HUES64 (cell line): Measurements from ENCODE around the gene SPNS1.

Source experiments
- H3K27ac ChIP-seq: 2 replicates; pipeline ENCODE4 v1.7.0; 2013; ENCODE audit warnings: low read depth, low read length, inconsistent platforms
- H3K27me3 ChIP-seq: 2 replicates; pipeline ENCODE4 v1.6.1; 2013; ENCODE audit warnings: mild to moderate bottlenecking, low read length; ENCODE audit not compliant: insufficient read depth
- H3K36me3 ChIP-seq: 2 replicates; pipeline ENCODE4 v1.6.1; 2013; ENCODE audit warnings: mild to moderate bottlenecking, low read length; ENCODE audit not compliant: insufficient read depth
- H3K4me1 ChIP-seq: 2 replicates; pipeline ENCODE4 v1.6.1; 2013; ENCODE audit warnings: mild to moderate bottlenecking, low read length, moderate library complexity; ENCODE audit not compliant: insufficient read depth
- H3K4me3 ChIP-seq: 2 replicates; pipeline ENCODE4 v1.5.1; 2013; ENCODE audit warnings: mild to moderate bottlenecking, low read length, moderate library complexity
- H3K9ac ChIP-seq: 2 replicates; pipeline ENCODE4 v1.6.1; 2013; ENCODE audit warnings: mild to moderate bottlenecking, low read depth, low read length
- H3K9me3 ChIP-seq: 2 replicates; pipeline ENCODE4 v1.6.1; 2013; ENCODE audit warnings: low read depth, low read length; ENCODE audit not compliant: insufficient read depth
- WGBS: fragments of 150-250, 120-280 bp; methylation state at CpG from one replicate; pipeline ENCODE4 v1.1.7; 2013; ENCODE audit warnings: missing lambda C conversion rate; 5-methylcytosine and 5-hydroxymethylcytosine counted together

The SPNS1 gene

GRCh38 chr16:28982949-28983348 lies 8.4 kb downstream of the SPNS1 start:
- H3K9ac ChIP-seq = no peak overlapping the region
- H3K9me3 ChIP-seq = no peaks in the 10 kb centered on the region
- H3K4me3 ChIP-seq = no peak overlapping the region
- H3K27ac ChIP-seq = no peak overlapping the region
- H3K27me3 ChIP-seq = no peaks in the 10 kb centered on the region
- H3K36me3 ChIP-seq = peaks cover 29% of the 10 kb centered on the region
- no peaks in the 10 kb centered on the region for H3K4me1 ChIP-seq
- 98% methylated on average over 11 of the region's 11 CpGs for WGBS

- H3K9ac ChIP-seq = no peak overlapping the region
- H3K4me1 ChIP-seq = no peaks in the 10 kb centered on the region
- no peak overlapping the region for H3K27ac ChIP-seq
- WGBS = 96% methylated on average over 18 of the region's 18 CpGs
- H3K27me3 ChIP-seq = no peaks in the 10 kb centered on the region
- H3K36me3 ChIP-seq = peaks cover 29% of the 10 kb centered on the region
- no peak overlapping the region for H3K4me3 ChIP-seq
- H3K9me3 ChIP-seq = no peaks in the 10 kb centered on the region
Observed at GRCh38 chr16:28983644-28984043, 9.1 kb downstream of the SPNS1 start.

DNA sequence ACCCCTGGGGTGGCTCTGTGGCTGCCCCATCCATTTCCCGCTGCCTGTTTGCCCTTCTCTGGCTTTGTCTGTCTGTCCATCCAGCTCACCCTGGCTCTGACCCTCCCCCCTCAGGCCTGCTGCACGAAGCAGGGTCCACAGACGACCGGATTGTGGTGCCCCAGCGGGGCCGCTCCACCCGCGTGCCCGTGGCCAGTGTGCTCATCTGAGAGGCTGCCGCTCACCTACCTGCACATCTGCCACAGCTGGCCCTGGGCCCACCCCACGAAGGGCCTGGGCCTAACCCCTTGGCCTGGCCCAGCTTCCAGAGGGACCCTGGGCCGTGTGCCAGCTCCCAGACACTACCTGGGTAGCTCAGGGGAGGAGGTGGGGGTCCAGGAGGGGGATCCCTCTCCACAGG lies 9.5 kb downstream of the SPNS1 start:
- Histone ChIP-seq H3K4me1 (no peaks in the 10 kb centered on the region), H3K4me3 (no peak overlapping the region), H3K36me3 (peaks cover 26% of the 10 kb centered on the region), H3K9ac (no peak overlapping the region), H3K27me3 (no peaks in the 10 kb centered on the region), H3K27ac (no peak overlapping the region), H3K9me3 (no peaks in the 10 kb centered on the region)
- WGBS = 95% methylated on average over 12 of the region's 12 CpGs

- 94% methylated on average over 20 of the region's 24 CpGs for WGBS
- Histone ChIP-seq H3K36me3 (peaks cover 24% of the 10 kb centered on the region), H3K4me3 (no peak within 1 kb of the TSS), H3K27me3 (no peaks in the 10 kb centered on the region), H3K27ac (no peak within 1 kb of the TSS), H3K9me3 (no peaks in the 10 kb centered on the region), H3K9ac (no peak within 1 kb of the TSS), H3K4me1 (no peaks in the 10 kb centered on the region)
Observed at GRCh38 chr16:28984619-28985135, 10.1 kb downstream of the SPNS1 start, which contains the start of gene LAT. LAT (plus strand) TSS chr16:28985052; CDS start chr16:28985418, 366 bp downstream.

DNA sequence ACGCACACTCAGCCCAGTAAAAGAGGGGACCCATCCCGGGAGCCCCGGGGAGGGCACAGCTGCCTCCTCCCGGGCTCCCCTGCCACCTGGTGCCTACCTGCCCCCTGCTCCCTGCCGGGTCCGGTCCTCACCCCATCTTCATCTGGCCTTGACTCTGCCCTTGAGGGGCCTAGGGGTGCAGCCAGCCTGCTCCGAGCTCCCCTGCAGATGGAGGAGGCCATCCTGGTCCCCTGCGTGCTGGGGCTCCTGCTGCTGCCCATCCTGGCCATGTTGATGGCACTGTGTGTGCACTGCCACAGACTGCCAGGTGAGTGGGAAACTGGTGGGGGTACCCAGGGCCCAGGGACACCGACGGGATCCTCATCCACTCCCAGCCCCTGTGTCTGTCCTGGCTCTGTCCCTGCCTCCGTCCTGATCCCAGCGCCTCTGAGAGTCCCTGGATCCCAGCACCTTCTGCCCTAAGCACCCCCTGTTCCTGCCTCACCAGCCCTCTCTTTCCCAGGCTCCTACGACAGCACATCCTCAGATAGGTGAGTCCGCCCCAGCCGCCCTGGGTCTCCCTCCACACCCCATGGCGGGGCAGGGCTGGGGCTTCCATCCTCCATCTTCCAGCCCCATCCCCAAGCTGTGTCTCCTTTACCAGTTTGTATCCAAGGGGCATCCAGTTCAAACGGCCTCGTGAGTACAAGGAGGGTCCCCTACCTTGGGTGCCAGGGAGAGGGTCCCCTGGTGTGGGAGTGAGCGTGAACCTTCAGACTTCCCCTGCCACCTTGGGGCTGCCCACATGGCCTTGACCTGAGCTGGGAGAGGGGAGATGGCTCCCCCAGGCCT lies 10.8 kb downstream of the SPNS1 start:
- Histone ChIP-seq H3K27ac (no peak overlapping the region), H3K36me3 (peaks cover 24% of the 10 kb centered on the region), H3K4me3 (no peak overlapping the region)

DNA sequence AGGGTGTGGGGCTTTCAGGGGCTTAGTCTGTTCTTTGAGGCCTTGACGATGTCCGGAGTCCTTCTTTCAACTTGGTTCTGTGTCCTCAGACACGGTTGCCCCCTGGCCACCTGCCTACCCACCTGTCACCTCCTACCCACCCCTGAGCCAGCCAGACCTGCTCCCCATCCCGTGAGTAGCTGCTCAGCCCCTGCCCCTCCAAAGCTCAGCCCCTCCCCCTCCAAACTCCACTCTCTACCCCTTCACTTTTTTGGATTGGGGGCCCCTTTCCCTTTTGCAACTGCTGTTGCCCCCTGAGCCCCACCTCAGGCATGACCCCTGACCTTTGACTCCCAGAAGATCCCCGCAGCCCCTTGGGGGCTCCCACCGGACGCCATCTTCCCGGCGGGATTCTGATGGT lies 11.5 kb downstream of the SPNS1 start:
- H3K4me3 ChIP-seq = no peak overlapping the region
- no peaks in the 10 kb centered on the region for H3K27me3 ChIP-seq
- no peaks in the 10 kb centered on the region for H3K9me3 ChIP-seq
- no peak overlapping the region for H3K27ac ChIP-seq
- no peaks in the 10 kb centered on the region for H3K4me1 ChIP-seq
- 90% methylated on average over 7 of the region's 9 CpGs for WGBS
- H3K9ac ChIP-seq = no peak overlapping the region
- peaks cover 19% of the 10 kb centered on the region for H3K36me3 ChIP-seq

More for the DNA sequence above, 10.8 kb downstream of the SPNS1 start:
- H3K9me3 ChIP-seq = no peaks in the 10 kb centered on the region
- H3K27me3 ChIP-seq = no peaks in the 10 kb centered on the region
- WGBS = 93% methylated on average over 19 of the region's 19 CpGs
- no peaks in the 10 kb centered on the region for H3K4me1 ChIP-seq
- no peak overlapping the region for H3K9ac ChIP-seq

- Histone ChIP-seq H3K27ac (no peak overlapping the region), H3K9ac (no peak overlapping the region), H3K27me3 (no peaks in the 10 kb centered on the region), H3K36me3 (peaks cover 18% of the 10 kb centered on the region), H3K9me3 (no peaks in the 10 kb centered on the region), H3K4me1 (no peaks in the 10 kb centered on the region), H3K4me3 (no peak overlapping the region)
- WGBS = 94% methylated on average over 13 of the region's 13 CpGs
Observed at GRCh38 chr16:28986492-28986891, 11.9 kb downstream of the SPNS1 start.

DNA sequence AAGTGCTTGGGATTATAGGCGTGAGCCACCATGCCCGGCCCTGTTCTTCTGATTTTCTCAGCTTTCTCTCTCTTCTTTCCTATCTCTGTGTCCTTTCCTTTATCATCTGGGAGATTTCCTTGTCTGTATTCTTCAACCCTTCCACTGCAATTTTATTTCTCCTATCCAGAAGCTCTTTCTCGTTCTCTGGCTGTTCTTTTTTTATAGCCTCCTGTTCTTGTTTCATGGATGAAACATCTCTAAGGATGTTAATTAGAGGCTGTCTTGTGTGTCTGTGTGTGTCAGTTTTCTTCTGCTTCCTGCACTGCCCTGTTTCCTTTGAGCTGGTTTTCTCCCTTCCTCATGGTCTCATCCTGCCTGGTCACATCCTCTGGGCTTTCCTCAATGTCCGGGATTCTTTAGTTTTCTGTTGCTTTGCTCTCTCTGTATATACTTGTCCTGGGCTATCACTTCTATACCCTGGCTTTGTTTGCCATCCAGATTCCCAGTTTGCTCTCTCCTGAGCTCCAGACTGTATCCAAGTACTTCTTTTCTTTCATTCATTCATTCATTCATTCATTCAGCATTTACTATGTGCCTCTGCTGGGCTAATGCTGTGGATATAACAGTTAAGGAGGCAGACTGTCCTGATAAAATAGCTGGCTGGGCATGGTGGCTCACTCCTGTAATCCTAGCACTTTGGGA lies 12.7 kb downstream of the SPNS1 start:
- Histone ChIP-seq H3K27ac (no peak overlapping the region), H3K9ac (no peak overlapping the region), H3K4me1 (no peaks in the 10 kb centered on the region), H3K9me3 (no peaks in the 10 kb centered on the region), H3K36me3 (peaks cover 12% of the 10 kb centered on the region), H3K4me3 (no peak overlapping the region), H3K27me3 (no peaks in the 10 kb centered on the region)
- 94% methylated on average over 4 of the region's 4 CpGs for WGBS

GRCh38 chr16:28989363-28989762 lies 14.8 kb downstream of the SPNS1 start:
- H3K27me3 ChIP-seq = no peaks in the 10 kb centered on the region
- no peak overlapping the region for H3K4me3 ChIP-seq
- H3K9me3 ChIP-seq = no peaks in the 10 kb centered on the region
- no peak overlapping the region for H3K27ac ChIP-seq
- no peaks in the 10 kb centered on the region for H3K4me1 ChIP-seq
- 95% methylated on average over 14 of the region's 14 CpGs for WGBS
- H3K9ac ChIP-seq = no peak overlapping the region
- H3K36me3 ChIP-seq = peaks cover 5% of the 10 kb centered on the region

DNA sequence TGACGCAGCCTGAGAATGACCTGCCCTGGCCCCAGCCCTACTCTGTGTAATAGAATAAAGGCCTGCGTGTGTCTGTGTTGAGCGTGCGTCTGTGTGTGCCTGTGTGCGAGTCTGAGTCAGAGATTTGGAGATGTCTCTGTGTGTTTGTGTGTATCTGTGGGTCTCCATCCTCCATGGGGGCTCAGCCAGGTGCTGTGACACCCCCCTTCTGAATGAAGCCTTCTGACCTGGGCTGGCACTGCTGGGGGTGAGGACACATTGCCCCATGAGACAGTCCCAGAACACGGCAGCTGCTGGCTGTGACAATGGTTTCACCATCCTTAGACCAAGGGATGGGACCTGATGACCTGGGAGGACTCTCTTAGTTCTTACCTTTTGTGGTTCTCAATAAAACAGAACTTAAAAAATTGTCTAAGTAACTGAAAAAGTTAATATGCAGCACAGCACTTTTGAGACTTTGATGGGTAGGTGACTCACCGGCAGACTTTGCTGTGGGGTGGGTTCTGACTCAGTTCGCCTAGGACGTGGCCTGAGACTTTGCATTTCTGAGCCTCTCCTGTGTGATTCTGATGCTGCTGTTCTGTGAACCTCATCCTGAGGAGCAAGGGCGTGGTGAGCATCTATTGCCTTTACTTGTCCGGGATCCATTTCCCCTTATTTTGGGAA lies 15.9 kb downstream of the SPNS1 start:
- Histone ChIP-seq H3K27ac (no peak overlapping the region), H3K9me3 (no peaks in the 10 kb centered on the region), H3K27me3 (no peaks in the 10 kb centered on the region), H3K4me1 (no peaks in the 10 kb centered on the region), H3K36me3 (peaks cover 5% of the 10 kb centered on the region), H3K4me3 (no peak overlapping the region), H3K9ac (no peak overlapping the region)
- WGBS = 95% methylated on average over 11 of the region's 11 CpGs

DNA sequence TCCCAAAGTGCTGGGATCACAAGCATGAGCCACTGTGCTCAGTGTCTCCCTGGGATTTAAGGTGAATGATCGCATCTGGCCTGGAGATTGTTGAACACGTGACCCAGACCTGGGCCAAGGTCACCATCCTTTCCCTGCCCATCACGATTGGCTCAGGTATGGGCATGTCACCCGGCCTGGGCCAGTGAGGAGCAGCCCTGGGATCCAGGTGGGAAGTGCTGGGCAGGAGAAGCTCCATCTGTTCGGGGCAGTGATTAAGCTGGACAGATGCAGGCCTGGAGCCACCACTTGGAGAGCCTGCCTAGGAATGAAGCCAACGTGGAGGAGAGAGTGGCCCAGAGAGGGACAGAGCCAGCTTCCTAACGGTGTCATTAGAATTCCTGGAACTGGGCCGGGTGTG lies 17.1 kb downstream of the SPNS1 start:
- no peaks in the 10 kb centered on the region for H3K4me1 ChIP-seq
- no peaks in the 10 kb centered on the region for H3K9me3 ChIP-seq
- 91% methylated on average over 8 of the region's 8 CpGs for WGBS
- H3K36me3 ChIP-seq = peaks cover 5% of the 10 kb centered on the region
- H3K27me3 ChIP-seq = no peaks in the 10 kb centered on the region
- H3K27ac ChIP-seq = no peak overlapping the region
- no peak overlapping the region for H3K4me3 ChIP-seq
- no peak overlapping the region for H3K9ac ChIP-seq
